PFSK-1 (cell line): ENCODE measurements around the gene GLRX2.

ENCODE experiments used
- FOXP2 ChIP-seq: optimal IDR thresholded peaks from 2 replicates; pipeline ENCODE3; 2011; ENCODE audit warnings: borderline replicate concordance, control low read depth, inconsistent platforms; ENCODE audit not compliant: insufficient read depth; ENCODE audit errors: extremely low read length, extremely low read depth
- POLR2AphosphoS5 ChIP-seq: IDR thresholded peaks from 2 replicates; pipeline ENCODE4 v1.6.1; 2012; ENCODE audit warnings: low read depth, mild to moderate bottlenecking, control low read depth, low read length, moderate library complexity
- REST ChIP-seq, 2 experiments: IDR thresholded peaks; 2 replicates each; pipeline versions ENCODE4 v1.6.1 to v1.8.0; 2011 to 2012; ENCODE audit warnings: low read depth in 2 of 2, low read length in 2 of 2, control low read depth in 1 of 2, inconsistent platforms in 1 of 2, mild to moderate bottlenecking in 1 of 2, moderate library complexity in 1 of 2; ENCODE audit not compliant: insufficient read depth in 1 of 2
- SIN3A ChIP-seq: IDR thresholded peaks from 2 replicates; pipeline ENCODE4 v1.6.1; 2012; ENCODE audit warnings: mild to moderate bottlenecking, low read length, moderate library complexity, borderline replicate concordance; ENCODE audit not compliant: insufficient read depth
- TAF1 ChIP-seq: IDR thresholded peaks from 2 replicates; pipeline ENCODE4 v1.6.1; 2012; ENCODE audit warnings: low read length, control low read depth, borderline replicate concordance; ENCODE audit not compliant: insufficient read depth

The GLRX2 gene

GRCh38 chr1:193059282-193060114 is 45.7 kb downstream of the GLRX2 start, which contains the start of the genes RO60 and UCHL5:
Gene RO60, plus strand, starts transcription at chr1:193059612. Its CDS starts 9,443 bp downstream, at chr1:193069055.
Gene UCHL5, minus strand, starts transcription at chr1:193059360. Its CDS starts 100 bp downstream, at chr1:193059260.
- TF ChIP-seq REST (IDR thresholded peaks at IDR 0.05; ENCODE audit: insufficient read depth in 1 of 2, low read depth in 2 of 2, low read length in 2 of 2) (0 out of 4 replicates have a peak, but pooled peaks of 1 of the 2 experiments have one; percentile 27), TAF1 (peak; percentile 88), SIN3A (peak; percentile 63; the same call in 1 of the 2 replicates), FOXP2 (peak; percentile 96), POLR2AphosphoS5 (peak; percentile 96)

GRCh38 chr1:193058529-193059281 is 46.5 kb downstream of the GLRX2 start:
- TF ChIP-seq POLR2AphosphoS5 (peak; percentile 57), FOXP2 (no peak), REST (IDR thresholded peaks at IDR 0.05; ENCODE audit: insufficient read depth in 1 of 2, low read depth in 2 of 2, low read length in 2 of 2) (peak in 1 of 2 experiments; percentile 32; a peak in 1 of 4 replicates), SIN3A (peak; percentile 68; the same call in 1 of the 2 replicates), TAF1 (peak; percentile 79; the same call in 1 of the 2 replicates)

GRCh38 chr1:193054169-193054675 is 51.0 kb downstream of the GLRX2 start:
- no peak for TF ChIP-seq REST (IDR thresholded peaks at IDR 0.05; ENCODE audit: insufficient read depth in 1 of 2, low read depth in 2 of 2, low read length in 2 of 2)
- TF ChIP-seq FOXP2, result no peak
- TF ChIP-seq POLR2AphosphoS5, result no peak
- no peak for TF ChIP-seq SIN3A
- no peak for TF ChIP-seq TAF1
